SU-DHL-6 (cell line): Measurements from ENCODE around the gene RPS27.

Experiments used
- CTCF ChIP-seq: fragments of 200-600 bp; sonication (generic); IDR thresholded peaks from one replicate; pipeline ENCODE4 v1.5.1; 2017; ENCODE audit warnings: antibody characterized with exemption, mild to moderate bottlenecking, low read length, moderate library complexity; ENCODE audit not compliant: insufficient read depth, poor library complexity, severe bottlenecking
- EZH2phosphoT487 ChIP-seq: fragments of 200-600 bp; sonication (generic), shearing (Covaris generic); conservative IDR thresholded peaks from 2 replicates; pipeline ENCODE4 v1.6.1; 2018; ENCODE audit warnings: mild to moderate bottlenecking, antibody characterized with exemption, low read length, moderate library complexity, mixed read lengths

DNA sequence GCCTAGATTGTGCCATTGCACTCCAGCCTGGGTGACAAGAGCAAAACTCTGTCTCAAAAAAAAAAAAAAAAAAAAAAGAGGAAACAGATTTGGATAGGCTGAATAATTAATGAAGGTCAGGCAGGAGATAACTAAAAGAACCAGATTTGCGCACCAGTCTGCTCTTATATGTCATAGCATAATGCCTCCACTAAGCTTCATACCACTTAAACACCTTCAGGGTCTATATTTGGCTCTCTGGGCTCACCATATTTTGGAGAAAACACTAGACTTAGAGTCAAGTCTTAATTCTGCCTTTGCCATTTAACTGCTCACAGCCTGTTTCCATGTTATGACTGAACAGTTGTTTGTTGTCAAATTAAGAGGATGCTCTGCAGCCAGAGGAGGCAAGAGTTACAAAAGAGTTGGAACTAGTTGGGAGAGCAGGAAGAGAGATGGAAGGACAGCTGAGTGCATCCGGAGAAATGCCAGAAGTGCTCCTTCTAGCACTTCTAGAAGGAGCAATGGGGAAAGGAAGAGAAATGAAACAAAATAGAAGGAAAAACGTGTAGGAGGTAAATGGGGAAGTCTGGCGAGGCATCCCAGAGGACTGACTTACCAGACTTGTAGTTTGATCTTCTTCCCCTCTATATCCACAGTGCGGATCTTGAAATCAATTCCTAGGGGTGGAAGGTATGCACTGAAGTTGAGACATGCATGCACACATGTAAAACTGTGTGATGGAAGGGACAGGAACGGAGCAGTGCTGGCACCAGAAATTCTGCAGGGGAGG lies 6.3 kb upstream of the RPS27 start:
- TF ChIP-seq CTCF: no peak
- TF ChIP-seq EZH2phosphoT487: no peak
